Keratinocyte (primary cell): Measurements from ENCODE around the gene BRCA1.
"Not testable (repeated sequence)": the region's sequence is repeated elsewhere in the genome, so short reads cannot be mapped to it uniquely, and the experiment has no call there.

Source experiments
- EZH2 ChIP-seq: IDR thresholded peaks from one replicate; pipeline ENCODE4 v1.6.1; 2012; ENCODE audit warnings: inconsistent platforms, mild to moderate bottlenecking, low read length, moderate library complexity
- TF ChIP-seq, protein P1 (sequence below), 3 experiments: IDR thresholded peaks in 1 of 3; conservative IDR thresholded peaks in 1 of 3; optimal IDR thresholded peaks in 1 of 3; 2 replicates in 2 of 3; 3 replicates in 1 of 3; pipeline versions ENCODE3 to v1.5.1; 2011; ENCODE audit warnings: low read length in 3 of 3, mild to moderate bottlenecking in 3 of 3, moderate library complexity in 2 of 3, control low read depth in 1 of 3, inconsistent platforms in 1 of 3; ENCODE audit not compliant: insufficient read depth in 2 of 3; ENCODE audit errors: extremely low read depth in 1 of 3

DNA sequence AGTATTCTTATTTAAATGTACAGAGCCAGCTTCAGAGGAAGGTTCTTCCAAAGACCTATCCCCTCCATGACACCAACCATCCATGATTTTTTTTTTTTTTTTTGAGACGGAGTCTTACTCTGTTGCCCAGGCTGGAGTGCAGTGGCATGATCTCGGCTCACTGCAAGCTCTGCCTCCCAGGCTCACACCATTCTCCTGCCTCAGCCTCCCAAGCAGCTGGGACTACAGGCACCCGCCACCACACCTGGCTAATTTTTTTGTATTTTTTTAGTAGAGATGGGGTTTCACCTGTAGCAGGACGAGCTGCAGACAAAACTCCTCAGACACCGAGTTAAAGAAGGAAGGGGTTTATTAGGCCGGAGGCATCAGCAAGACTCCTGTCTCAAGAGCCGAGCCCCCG lies 34.8 kb upstream of the BRCA1 start:
- TF ChIP-seq, protein P1, sequence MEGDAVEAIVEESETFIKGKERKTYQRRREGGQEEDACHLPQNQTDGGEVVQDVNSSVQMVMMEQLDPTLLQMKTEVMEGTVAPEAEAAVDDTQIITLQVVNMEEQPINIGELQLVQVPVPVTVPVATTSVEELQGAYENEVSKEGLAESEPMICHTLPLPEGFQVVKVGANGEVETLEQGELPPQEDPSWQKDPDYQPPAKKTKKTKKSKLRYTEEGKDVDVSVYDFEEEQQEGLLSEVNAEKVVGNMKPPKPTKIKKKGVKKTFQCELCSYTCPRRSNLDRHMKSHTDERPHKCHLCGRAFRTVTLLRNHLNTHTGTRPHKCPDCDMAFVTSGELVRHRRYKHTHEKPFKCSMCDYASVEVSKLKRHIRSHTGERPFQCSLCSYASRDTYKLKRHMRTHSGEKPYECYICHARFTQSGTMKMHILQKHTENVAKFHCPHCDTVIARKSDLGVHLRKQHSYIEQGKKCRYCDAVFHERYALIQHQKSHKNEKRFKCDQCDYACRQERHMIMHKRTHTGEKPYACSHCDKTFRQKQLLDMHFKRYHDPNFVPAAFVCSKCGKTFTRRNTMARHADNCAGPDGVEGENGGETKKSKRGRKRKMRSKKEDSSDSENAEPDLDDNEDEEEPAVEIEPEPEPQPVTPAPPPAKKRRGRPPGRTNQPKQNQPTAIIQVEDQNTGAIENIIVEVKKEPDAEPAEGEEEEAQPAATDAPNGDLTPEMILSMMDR (optimal IDR thresholded peaks at IDR 0.05 in 1 of 3, IDR thresholded peaks at IDR 0.05 in 1 of 3, conservative IDR thresholded peaks at IDR 0.05 in 1 of 3; ENCODE audit: extremely low read depth in 1 of 3, insufficient read depth in 2 of 3, low read length in 3 of 3), result not testable (repeated sequence)
- not testable (repeated sequence) for TF ChIP-seq EZH2
